Measurements from ENCODE around the gene A3GALT2. TPM values are rescaled to one million over a fixed set of nuclear protein-coding genes. Genes with fewer than 3 reads are reported as not detected.

The A3GALT2 gene
- total RNA-seq, 1 experiment from 2014 or later = not detected

GRCh38 chr1:33329600-33330305 lies 8.9 kb upstream of the A3GALT2 start:
- Histone ChIP-seq H2BK20ac (ENCODE audit: low read depth, low read length, poor library complexity, severe bottlenecking) (no peak overlapping the region), H3K56ac (ENCODE audit: insufficient read length, low read depth, low read length) (no peak overlapping the region), H3K4me1 (ENCODE audit: insufficient read depth, low read length) (no peaks in the 10 kb centered on the region), H3K4me2 (ENCODE audit: insufficient read depth, insufficient read length, low read length) (no peak overlapping the region), H2BK120ac (ENCODE audit: low read depth, low read length, poor library complexity, severe bottlenecking) (no peak overlapping the region), H3K9me3 (ENCODE audit: control insufficient read depth, low read depth, low read length) (no peaks in the 10 kb centered on the region), H3K14ac (ENCODE audit: insufficient read depth, low read length) (no peak overlapping the region), H4K5ac (ENCODE audit: insufficient read length, low read depth, low read length) (no peak overlapping the region), H3K9ac (ENCODE audit: extremely low read depth, insufficient read length, low read length) (no peak overlapping the region), H4K20me1 (ENCODE audit: control insufficient read depth, insufficient read depth, insufficient read length) (no peaks in the 10 kb centered on the region), H3K4ac (ENCODE audit: low read depth, low read length) (no peak overlapping the region), H2AK5ac (ENCODE audit: insufficient read length, low read length) (no peak overlapping the region), H4K8ac (replicated peaks; ENCODE audit: insufficient read length, low read depth, low read length) (no peak overlapping the region), H2AFZ (ENCODE audit: low read length) (no peak overlapping the region), H3K27me3 (ENCODE audit: insufficient read depth, low read length) (no peaks in the 10 kb centered on the region), H2BK12ac (ENCODE audit: insufficient read length, low read depth, low read length) (no peak overlapping the region), H3K79me2 (ENCODE audit: insufficient read depth, low read length) (no peaks in the 10 kb centered on the region), H2BK5ac (ENCODE audit: insufficient read length, low read length) (no peak overlapping the region), H2BK15ac (ENCODE audit: low read depth, low read length) (no peak overlapping the region), H3K23me2 (ENCODE audit: insufficient read length, low read depth, low read length, poor library complexity, severe bottlenecking) (no peaks in the 10 kb centered on the region), H3K23ac (ENCODE audit: insufficient read length, low read depth, low read length) (no peak overlapping the region), H3K79me1 (ENCODE audit: insufficient read depth, low read depth, low read length, poor library complexity, severe bottlenecking) (no peaks in the 10 kb centered on the region), H3T11ph (ENCODE audit: low read length) (no peak overlapping the region), H4K91ac (ENCODE audit: insufficient read length, low read depth, low read length) (no peak overlapping the region), H3K18ac (ENCODE audit: insufficient read length, low read depth, low read length) (no peak overlapping the region), H3K27ac (ENCODE audit: insufficient read length, low read depth, low read length) (no peak overlapping the region)
- peaks cover 7 to 65% (median 12%) of the 10 kb centered on the region in 3 experiments; a peak in 6 of 7 replicates for H3K36me3 Mint-ChIP-seq (ENCODE audit: insufficient read depth in 1 of 3, low read depth in 3 of 3)
- WGBS (ENCODE audit: extremely low coverage, insufficient read length, low lambda C conversion rate) = no CpG with 5 or more reads among the region's 19 CpGs
- H3K4me3 Mint-ChIP-seq = no peak overlapping the region
- no peak overlapping the region; a peak in 2 of 7 replicates for H3K27ac Mint-ChIP-seq
- H3K27me3 Mint-ChIP-seq (ENCODE audit: low read depth) = peaks cover 1% of the 10 kb centered on the region; the same call in 1 of the 2 replicates
- no peak for DNase-seq
- peaks cover 0 to 8% of the 10 kb centered on the region in 2 experiments; a peak in 3 of 4 replicates for H3K4me1 Mint-ChIP-seq
- H3K9me3 Mint-ChIP-seq = no peaks in the 10 kb centered on the region
- TF ChIP-seq, protein P1, sequence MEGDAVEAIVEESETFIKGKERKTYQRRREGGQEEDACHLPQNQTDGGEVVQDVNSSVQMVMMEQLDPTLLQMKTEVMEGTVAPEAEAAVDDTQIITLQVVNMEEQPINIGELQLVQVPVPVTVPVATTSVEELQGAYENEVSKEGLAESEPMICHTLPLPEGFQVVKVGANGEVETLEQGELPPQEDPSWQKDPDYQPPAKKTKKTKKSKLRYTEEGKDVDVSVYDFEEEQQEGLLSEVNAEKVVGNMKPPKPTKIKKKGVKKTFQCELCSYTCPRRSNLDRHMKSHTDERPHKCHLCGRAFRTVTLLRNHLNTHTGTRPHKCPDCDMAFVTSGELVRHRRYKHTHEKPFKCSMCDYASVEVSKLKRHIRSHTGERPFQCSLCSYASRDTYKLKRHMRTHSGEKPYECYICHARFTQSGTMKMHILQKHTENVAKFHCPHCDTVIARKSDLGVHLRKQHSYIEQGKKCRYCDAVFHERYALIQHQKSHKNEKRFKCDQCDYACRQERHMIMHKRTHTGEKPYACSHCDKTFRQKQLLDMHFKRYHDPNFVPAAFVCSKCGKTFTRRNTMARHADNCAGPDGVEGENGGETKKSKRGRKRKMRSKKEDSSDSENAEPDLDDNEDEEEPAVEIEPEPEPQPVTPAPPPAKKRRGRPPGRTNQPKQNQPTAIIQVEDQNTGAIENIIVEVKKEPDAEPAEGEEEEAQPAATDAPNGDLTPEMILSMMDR (conservative IDR thresholded peaks at IDR 0.05) = no peak

Data from H9 (cell line).